G401 (cell line): ENCODE data around the gene PCCA. TPM values are rescaled to one million over a fixed set of nuclear protein-coding genes. Genes with fewer than 3 reads are reported as not detected.
"Not testable (repeated sequence)": the region's sequence is repeated elsewhere in the genome, so short reads cannot be mapped to it uniquely, and the experiment has no call there.

ENCODE experiments used
- DNase-seq: peaks from one replicate; pipeline ENCODE4 v3.0.0-alpha.2; 2015; ENCODE audit warnings: low spot score
- in situ Hi-C: cut with HindIII; loops from 2 replicates; pipeline ENCODE4 v1.10.0; 2016; ENCODE audit warnings: low sequenced_read_pairs, mixed read lengths
- total RNA-seq: library from RNA; depleted of rRNA; stranded (reverse); fragments of >200 nt; shearing (Covaris generic); gene quantifications from 2 replicates; pipeline ENCODE4 v1.2.3, GENCODE V29; 2014

PCCA gene
- total RNA-seq, 1 experiment from 2014 or later: 22.1 TPM

DNA sequence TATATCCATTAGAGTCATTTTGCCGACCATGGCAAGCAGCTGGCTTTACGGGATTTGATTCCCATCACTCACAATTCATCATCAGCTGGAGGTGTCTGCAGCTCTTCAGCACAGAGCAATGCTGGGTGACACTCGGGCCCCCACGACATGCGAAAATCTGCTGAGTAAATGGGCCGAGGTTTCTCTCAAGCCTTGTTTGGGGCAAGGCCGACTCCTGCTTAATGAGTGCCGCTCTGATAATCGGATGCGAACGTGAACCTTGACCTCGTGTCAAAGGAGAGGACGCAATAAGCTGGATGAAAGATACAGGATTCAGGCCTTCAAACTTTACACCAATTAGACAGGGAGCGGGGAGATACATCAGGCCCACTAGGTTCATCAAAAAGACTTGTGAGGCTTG, 434.5 kb downstream of the PCCA start:
- in situ Hi-C loops: no loop called here

DNA sequence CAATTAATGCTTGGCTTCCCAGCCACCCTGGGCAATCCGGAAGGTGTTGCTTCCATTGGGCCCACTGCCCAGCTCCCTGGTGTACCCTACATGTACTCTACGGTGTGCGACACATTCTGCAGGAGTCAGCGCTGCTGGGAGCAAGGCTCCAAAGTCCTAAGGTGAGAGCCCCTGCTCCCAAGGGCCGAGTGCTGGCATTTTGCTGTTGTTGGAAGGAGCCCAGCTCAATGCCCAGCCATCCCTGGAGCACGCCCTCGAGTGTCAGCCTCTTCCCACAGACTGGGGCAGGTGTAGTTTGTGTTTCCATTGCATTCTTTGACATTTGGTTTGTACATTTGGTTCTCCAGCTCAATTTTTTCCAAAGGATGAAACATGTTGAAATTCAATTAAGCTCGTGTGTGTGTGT, 435.1 kb downstream of the PCCA start:
- DNase-seq: no peak
- in situ Hi-C loops: no loop called here

More for the DNA sequence above, 434.5 kb downstream of the PCCA start:
- DNase-seq: no peak

DNA sequence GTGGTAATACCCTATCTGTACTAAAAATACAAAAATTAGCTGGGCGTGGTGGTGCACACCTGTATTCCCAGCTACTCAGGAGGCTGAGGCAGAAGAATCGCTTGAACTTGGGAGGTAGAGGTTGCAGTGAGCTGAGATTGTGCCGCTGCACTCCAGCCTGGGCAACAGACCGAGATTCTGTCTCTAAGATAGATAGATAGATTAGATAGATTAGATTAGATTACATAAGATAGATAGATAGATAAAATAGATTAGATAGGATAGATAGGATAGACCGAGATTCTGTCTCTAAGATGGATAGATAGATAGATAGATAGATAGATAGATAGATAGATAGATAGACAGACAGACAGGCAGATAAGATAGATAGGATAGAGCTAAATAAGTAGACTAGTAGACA, 435.8 kb downstream of the PCCA start:
- DNase-seq, in situ Hi-C loops: not testable (repeated sequence)

DNA sequence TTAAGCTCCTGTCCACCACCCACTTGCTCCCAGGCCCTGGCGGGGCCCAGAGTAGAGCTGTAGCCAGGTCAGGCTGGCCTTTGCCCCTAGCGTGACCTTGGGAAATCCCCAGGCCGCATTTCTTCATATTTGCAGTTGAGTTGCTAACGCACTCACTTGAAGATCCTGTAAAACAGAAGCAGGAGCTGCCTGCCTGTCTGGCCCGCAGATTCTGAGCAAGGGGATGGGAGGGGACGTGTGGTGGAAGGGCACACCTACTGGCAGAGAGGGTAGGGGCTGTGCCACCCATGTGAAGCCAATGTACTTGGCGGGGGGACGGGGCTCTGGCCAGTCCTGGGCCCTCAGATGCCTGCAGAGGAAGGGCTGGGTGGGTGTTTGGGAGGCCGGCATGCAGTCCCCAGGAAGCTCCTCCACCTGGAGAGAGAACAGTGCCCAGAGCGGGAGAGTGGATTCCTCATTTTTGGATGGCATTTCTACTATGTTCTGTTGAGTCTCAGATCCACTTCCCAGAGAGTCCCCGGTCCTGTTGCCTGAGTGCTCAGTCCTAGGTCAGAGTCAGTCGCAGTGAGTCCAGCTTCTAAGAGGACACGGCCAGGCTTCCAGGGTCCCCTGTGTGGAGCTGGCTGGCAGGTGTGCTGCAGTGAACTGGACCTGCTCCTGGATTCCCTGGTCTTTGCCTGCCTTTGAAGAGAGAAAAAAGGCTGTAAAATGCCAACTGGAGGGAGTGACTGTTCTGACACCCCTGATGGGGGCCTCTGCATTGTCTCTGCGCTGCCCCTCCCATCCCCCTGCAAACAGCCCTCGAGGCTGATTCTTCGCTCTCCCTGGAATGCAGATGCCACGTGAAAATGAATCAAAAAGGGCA, 436.8 kb downstream of the PCCA start:
- in situ Hi-C loops: no loop called here

DNA sequence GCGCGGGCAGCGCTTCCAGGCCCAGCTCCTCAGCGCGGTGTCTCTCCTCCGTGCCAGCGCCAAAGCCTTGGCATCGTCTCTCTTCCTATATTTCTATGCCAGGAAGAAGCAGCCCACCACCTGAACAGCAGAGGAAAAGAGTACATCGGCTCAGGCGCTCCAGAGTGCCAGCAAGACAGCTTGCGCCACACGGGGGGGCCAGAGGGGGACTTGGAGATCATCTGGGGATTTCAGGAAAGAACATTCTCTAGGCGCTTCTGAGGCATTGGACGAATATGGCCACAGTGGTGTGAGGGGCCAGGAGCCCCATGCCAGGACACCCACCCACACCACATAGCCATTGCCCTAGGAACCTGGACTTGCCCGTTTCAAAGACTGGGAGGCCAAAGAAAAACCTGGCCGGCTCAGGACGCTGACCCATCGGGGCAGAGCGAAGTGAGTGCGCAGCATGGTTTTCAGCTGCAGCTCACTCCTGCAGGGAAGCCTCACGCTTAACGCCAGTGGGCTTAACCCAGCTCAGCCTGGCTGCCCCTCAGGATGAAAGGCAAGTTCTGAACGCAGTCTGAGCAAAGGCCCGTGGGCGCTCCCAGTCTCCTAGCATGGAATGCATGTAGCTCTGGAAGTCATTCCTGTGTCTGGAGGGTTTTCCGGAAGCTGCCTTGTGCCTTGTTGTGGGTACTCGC, 437.6 kb downstream of the PCCA start:
- in situ Hi-C loops: no loop called here
- peak; percentile 89 for DNase-seq

More for the DNA sequence above, 436.8 kb downstream of the PCCA start:
- peak; percentile 63 for DNase-seq

DNA sequence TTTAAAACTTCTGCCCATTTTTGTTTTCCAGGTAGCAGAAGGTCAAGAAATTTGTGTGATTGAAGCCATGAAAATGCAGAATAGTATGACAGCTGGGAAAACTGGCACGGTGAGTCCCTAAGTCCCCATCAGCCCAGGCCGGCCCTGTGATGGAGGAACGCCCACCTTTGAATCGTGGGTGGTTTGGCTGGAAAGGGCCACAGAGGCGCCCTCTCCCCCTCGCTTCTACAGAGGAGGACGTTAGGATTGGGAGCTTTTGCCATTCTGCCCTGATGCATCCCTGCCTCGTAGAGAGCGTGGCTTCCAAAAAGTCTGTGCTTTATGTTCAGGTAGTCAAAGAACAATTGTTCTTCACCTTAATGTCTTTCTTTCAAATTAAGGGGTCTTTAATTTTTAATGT, 438.8 kb downstream of the PCCA start:
- in situ Hi-C loops: no loop called here
- DNase-seq: peak; percentile 38

DNA sequence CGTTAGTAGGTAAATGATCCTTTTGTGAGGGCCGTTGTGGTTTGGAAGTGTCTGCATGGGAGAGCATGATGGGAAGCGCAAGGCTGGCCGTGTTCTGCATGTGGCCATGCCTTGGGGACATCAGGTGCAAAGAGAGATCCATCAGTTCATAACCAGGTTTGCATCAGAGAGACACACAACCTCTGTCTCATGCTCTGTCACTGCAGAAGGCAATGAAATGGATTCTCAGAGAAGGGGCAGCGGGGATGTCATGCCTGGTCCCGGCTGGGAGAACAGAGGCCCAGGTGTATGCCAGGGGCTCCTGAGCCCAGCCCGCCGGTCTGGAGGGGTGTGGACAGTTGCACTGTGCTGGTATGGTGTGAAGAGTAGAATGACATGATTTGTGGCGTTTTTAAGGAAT, 439.5 kb downstream of the PCCA start:
- in situ Hi-C loops: no loop called here

DNA sequence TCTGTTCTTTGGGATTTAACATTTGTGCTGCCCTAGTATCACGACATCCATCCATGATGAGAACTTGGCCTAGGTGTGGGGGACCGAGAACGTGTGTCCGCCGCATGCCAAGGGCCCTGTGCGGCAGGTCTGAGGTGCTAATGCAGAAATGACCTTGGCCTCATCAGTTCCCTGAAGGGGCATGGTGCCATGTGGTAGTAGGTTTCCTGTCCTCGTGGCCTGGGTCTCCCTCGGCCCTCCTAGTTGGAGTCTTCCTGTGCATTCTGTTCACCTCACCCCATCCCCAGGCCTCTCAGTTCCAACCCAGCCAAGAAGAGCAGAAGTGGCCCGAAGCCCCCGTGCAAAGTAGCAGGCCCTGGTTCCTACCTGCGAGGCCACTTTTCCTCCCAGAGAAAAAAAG, 439.9 kb downstream of the PCCA start:
- in situ Hi-C loops: no loop called here
- DNase-seq: no peak

More for the DNA sequence above, 439.5 kb downstream of the PCCA start:
- no peak for DNase-seq

DNA sequence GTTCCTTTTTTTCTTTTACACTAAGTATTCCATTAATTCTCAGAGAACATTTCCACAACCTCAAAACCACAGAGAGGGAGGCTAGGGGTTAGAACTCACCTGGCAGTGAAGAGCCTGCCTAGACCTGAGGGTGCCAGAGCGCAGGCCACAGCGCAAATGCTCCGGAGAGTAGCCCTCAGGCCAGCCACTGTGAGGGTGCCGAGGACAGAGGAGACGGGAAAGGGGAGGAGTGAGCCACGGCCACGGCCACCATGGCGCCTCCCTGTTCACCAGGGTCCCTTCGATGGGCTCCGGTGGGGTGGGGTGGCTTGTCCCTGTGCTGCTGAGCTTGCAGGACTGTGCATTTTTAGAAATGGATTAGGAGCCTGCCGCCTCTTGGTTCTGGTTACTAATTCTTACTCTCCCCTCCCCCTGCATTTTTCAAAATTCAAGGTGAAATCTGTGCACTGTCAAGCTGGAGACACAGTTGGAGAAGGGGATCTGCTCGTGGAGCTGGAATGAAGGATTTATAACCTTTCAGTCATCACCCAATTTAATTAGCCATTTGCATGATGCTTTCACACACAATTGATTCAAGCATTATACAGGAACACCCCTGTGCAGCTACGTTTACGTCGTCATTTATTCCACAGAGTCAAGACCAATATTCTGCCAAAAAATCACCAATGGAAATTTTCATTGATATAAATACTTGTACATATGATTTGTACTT, 440.9 kb downstream of the PCCA start:
- no peak for DNase-seq
- in situ Hi-C loops: no loop called here

DNA sequence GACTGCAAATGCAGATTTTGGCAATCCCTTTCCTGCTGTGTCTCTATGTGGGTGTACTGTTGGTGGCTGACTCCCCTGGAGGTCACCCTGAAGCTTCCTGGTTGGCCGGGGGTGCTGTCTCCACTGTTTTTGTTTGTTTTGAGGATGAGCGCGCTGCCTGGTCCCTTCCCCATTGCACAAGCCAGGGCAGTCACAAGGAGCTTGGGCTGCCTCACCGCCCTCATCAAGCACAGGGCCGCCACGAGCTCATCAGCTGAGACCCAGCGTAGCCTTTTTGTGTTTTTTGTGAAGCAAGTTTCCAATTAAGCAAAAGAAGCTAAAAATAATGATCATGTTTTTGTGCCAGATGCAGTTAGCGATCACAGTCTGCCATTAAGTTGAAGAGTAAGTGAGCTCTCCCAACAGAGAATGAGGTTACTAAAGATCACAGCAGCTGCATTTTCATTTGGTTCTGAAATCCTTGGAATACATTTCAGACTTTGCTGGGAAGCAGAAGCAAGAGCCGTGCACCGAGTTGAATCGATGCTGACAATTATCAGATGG, 441.8 kb downstream of the PCCA start:
- in situ Hi-C loops: no loop called here
- DNase-seq: no peak

DNA sequence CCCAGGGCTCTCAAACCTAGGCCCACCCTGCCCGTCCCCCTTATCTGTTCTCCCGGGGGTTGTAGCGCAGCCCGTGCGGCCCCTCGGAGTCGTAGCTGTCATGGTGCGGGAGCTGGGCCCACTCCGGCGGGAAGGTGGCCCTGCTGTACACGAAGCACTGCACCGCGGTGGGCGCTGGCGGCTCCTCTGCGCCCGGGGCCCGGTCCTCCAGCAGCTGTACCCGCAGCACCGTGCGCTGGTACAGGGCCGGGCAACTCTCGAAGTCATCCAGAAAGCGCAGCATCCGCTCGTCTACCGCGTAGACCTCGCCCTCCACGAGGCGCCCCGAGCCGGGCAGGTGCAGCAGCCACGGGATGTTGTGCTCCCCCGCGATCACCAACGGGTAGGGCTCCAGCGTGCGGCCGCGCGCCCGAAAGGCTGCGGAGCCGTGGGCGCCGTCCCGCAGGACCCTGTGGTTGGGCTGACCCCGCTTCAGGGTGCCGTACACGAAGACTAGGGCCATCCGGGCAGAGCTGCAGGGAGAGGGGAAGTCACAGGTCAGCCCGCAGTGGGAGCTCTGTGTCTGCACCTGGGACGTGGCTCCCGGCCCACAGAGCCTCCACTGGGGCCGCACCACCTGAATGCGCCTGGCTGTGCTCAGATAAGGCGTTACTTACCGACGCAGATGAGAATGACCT, 443.3 kb downstream of the PCCA start:
- no peak for DNase-seq
- in situ Hi-C loops: no loop called here

DNA sequence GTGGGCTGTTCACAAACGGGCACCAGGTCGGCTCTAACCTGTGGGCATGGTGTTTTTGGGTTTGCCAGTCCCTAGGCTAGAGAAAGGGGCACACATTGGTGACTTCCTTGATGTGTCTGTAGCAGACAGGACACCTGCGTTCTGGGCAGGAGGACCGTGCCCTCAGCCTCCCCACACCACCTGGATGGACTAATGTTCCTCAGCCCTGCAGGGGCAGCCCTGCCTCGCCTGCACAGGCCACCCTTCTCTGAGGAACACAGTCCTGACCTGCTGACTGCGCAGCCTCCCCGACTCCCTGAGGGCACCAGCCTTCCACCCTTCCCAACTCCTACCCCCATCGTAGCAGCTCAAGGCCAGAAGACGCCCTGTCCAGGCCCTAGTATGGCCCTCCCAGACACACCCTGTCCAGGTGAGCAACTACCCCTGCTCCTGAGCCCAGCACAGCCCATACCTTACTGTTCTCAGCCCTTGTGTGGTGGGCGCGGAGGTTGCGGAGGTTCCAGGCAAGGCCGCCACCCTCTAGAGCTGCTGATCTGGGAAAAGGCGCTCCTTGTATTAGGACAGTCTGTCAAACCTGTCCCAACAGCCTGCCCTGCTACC, 444.0 kb downstream of the PCCA start:
- DNase-seq: no peak

DNA sequence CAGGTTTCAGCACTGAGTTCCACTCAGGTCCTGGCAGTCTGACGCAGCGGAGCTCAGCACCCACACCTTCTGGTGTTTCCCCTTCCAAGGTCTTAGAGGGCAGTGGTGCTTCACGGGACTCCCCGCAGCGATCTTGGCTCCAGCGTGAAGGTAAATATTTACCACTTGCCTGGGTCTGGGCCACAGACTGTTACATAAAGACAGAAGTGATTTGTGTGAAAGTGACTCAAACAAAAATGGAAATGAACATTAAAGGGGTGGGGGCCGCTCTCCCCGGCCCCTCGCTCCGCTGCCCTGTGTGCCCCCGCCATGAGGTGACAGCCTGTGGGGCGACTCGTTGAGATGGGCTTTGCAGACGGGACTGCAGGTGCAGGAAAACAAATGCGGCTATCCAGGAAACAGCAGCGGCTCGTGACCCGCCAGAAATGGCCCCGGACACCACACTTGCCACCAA, 444.7 kb downstream of the PCCA start:
- no peak for DNase-seq

More for the DNA sequence above, 444.0 kb downstream of the PCCA start:
- in situ Hi-C loops: no loop called here

DNA sequence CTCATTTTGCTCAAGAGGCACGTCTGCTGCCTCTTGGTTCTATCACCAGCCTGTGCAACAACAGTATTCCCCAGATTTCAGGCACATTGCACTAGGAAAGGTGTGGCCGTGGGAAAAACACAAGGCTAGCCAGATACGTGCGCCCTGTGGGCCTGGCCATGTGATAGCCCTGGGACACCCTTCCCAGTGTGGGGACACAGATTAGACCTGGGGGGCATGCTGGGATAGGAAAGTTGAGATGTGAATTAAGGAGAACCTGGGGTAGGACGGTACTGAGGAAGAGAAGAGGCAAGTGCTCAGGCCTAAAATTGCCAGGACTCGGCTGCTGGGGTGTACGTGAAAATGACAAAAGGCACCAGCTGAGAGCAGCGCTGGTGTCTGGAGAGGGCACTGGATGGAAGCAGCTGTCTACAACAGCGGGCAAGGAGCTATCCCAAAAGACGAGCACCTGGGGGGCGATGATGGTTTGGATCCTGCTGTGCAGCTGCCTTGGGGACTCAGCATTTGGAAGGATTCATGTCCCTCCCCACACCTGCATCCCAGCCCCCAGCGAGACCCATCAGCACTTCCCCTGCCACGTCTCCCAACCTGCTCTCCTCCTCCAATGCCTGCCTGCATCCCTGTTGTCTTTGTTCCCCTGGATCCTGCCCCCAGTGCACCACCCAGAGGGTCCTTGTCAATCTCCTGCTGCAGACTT, 445.4 kb downstream of the PCCA start:
- DNase-seq: no peak
- in situ Hi-C loops: no loop called here

More for the DNA sequence above, 444.7 kb downstream of the PCCA start:
- in situ Hi-C loops: no loop called here

DNA sequence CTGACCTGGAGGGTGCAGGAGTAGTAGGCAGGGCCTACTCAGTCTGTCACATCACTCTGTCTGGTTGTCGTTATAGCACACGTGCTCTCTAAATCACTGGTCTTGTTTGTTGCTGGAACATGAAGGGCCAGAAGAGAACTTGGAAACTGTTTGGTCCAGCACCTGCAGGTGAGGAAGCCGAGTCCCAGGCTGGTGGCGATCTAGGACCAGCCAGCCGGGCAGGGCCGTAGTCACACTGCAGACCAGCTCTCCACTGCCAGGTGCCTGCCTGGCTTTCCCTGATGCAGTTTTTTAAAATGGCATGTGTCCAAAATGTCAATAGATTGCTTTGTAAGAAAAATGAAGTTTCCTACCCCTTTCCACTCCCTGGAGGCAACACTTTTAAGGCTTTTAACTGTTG, 446.0 kb downstream of the PCCA start:
- in situ Hi-C loops: no loop called here
- DNase-seq: no peak

DNA sequence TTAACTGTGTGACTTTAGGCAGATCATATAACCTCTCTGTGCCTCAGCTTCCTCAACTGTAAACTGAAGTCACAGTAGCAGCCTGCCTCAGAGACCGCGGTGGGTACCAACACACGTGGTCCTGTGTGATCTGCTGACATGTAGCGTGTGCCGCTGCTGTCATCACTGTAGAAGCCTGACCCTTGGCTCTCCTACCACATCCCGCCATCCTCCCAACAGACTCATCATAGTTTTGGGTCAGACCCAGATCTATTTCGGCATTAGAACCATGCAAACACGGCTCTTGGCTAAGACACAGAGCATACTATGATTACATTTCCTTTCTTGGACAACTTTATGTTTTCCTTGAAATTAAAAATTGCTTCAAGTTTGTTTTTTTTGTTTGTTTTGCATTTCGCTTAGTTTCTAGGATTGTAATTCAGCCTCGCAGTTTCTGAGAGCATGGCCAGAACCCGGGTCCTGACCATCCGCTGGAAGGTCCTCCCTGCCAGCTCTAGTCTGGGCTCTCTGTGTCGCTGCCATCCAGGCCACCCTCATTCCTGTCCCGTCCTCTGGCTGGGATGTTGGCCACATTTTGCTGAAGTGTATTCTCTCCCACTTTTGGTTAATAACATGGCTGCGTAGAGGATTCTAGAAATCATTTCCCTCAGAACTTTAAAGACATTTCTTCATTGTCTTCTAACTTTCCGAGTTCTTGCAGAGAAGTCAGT, 446.7 kb downstream of the PCCA start:
- no peak for DNase-seq
- in situ Hi-C loops: no loop called here

DNA sequence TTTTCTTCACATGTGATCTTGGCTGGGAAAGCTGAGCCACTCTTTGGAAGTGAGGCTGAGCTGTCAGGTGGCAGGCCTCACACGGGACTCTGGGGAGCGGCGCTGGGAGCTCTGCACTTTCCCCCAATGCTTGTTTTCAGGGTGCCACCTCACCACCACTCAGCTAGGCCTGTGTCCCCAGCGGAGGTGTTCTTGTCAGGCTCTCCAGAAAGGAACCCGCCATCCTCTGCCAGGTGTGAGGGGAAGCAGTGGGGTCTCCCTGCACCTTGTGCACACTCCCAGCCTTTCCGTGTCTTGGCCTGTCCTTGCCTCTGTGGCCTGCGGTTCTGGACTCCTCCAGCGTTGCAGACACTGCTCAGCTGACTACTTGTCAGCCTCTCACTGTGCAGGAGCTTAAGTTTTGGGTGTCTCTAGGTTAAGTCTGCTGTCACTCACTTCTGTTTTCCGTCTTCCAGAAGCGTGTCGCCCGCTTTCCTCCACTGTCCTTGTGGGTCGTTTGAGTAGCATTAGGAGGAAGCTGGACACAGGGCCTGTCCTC, 447.8 kb downstream of the PCCA start:
- in situ Hi-C loops: no loop called here
- DNase-seq: no peak
